Spleen (tissue), 11 donors: ENCODE results near the gene CARM1. TPM values are rescaled to one million over a fixed set of nuclear protein-coding genes. Genes with fewer than 3 reads are reported as not detected.
A peak's percentile ranks its signal among the peaks of the same experiment; 100 is the strongest.

ENCODE experiments used
- DNase-seq: peaks from one replicate; pipeline ENCODE4 v3.0.0-alpha.2; 2020
- H3K27ac ChIP-seq, 8 donors: fragments of 200-600 bp; sonication (generic) in 7 of 8; 1 replicate in 4 of 8; 2 replicates in 4 of 8; pipeline versions ENCODE4 v1.5.0 to v1.8.0; 2016 to 2021; ENCODE audit warnings: inconsistent platforms in 4 of 8, mild to moderate bottlenecking in 4 of 8, moderate library complexity in 1 of 8
- H3K27me3 ChIP-seq, 7 donors: fragments of 200-600 bp; sonication (generic) in 6 of 7; replicated peaks in 1 of 7; 1 replicate in 4 of 7; 2 replicates in 3 of 7; pipeline versions ENCODE4 v1.5.0 to v1.8.0; 2016 to 2021; ENCODE audit warnings: inconsistent platforms in 3 of 7, mild to moderate bottlenecking in 1 of 7
- H3K36me3 ChIP-seq, 6 donors: fragments of 200-600 bp; sonication (generic) in 5 of 6; 1 replicate in 4 of 6; 2 replicates in 2 of 6; pipeline versions ENCODE4 v1.5.0 to v1.8.0; 2016 to 2021; ENCODE audit warnings: inconsistent platforms in 2 of 6
- H3K4me1 ChIP-seq, 6 donors: fragments of 200-600 bp; sonication (generic) in 5 of 6; 1 replicate in 3 of 6; 2 replicates in 3 of 6; pipeline versions ENCODE4 v1.5.0 to v1.8.0; 2016 to 2021; ENCODE audit warnings: inconsistent platforms in 3 of 6
- H3K4me3 ChIP-seq, 8 donors: fragments of 200-600 bp; sonication (generic) in 7 of 8; 1 replicate in 4 of 8; 2 replicates in 4 of 8; pipeline versions ENCODE4 v1.5.0 to v1.8.0; 2016 to 2021; ENCODE audit warnings: inconsistent platforms in 4 of 8, mild to moderate bottlenecking in 4 of 8, moderate library complexity in 2 of 8
- H3K9me3 ChIP-seq, 8 donors: fragments of 200-600 bp; sonication (generic) in 7 of 8; 1 replicate in 4 of 8; 2 replicates in 4 of 8; pipeline versions ENCODE4 v1.5.0 to v1.8.0; 2016 to 2021; ENCODE audit warnings: inconsistent platforms in 4 of 8
- POLR2A ChIP-seq, 3 donors: fragments of 450-650 bp; IDR thresholded peaks; one replicate each; pipeline ENCODE4 v1.5.1; 2017; ENCODE audit warnings: antibody characterized with exemption in 3 of 3, mild to moderate bottlenecking in 1 of 3
- POLR2AphosphoS5 ChIP-seq, 3 donors: sonication (generic); formaldehyde crosslinking; IDR thresholded peaks; one replicate each; pipeline ENCODE4 v1.5.1; 2017; ENCODE audit warnings: antibody characterized with exemption in 3 of 3
- WGBS, 5 donors: extraction: QIAGEN DNeasy Blood & Tissue Kit in 3 of 5; methylation state at CpG; one replicate each; pipeline versions ENCODE4 v1.1.5 to v1.1.7; 2013 to 2018; 5-methylcytosine and 5-hydroxymethylcytosine counted together
- intact Hi-C: fragments of 100-400 bp; cut with DNase I; formaldehyde crosslinking; loops from one replicate; pipeline ENCODE4 v1.15.0; 2023; ENCODE audit warnings: low total_unique reads
- polyA plus RNA-seq, 3 donors: library from polyadenylated mRNA; stranded (reverse); fragments of 200-250 nt; gene quantifications; one replicate each; pipeline ENCODE4 v1.2.1, GENCODE V29; 2013
- total RNA-seq, 7 donors: library from RNA; depleted of rRNA in 3 of 7; stranded (reverse); fragments of >200 nt in 3 of 7; fragmentation: NEBNext Ultra II Directional in 4 of 7; extraction: Animal tissue kit (Norgen Biotek cat#: 25700) in 4 of 7; gene quantifications; one replicate each; pipeline versions ENCODE4 v1.1.0 to v1.2.1, GENCODE V29; 2016 to 2021
- TF ChIP-seq, protein P1 (sequence below), 11 experiments: fragments of 200-600 bp in 7 of 11; fragments of 450-650 bp in 4 of 11; sonication (generic) in 4 of 11; IDR thresholded peaks in 8 of 11; conservative IDR thresholded peaks in 3 of 11; 1 replicate in 7 of 11; 2 replicates in 4 of 11; pipeline versions ENCODE4 v1.4.0 to v1.8.0; 2016 to 2021; ENCODE audit warnings: antibody characterized with exemption in 11 of 11, inconsistent platforms in 4 of 11, mild to moderate bottlenecking in 1 of 11
- donor health status: healthy with polysubstance abuse.
- donor health status: DM: no; HTN: no; CAD: no; lungs with moderate emphysema.
- donor health status: DM: no; HTN: no; CAD: no.
- donor health status: Bipolar disorder and iron deficiency.
- donor health status: healthy.
- donor health status: DM: no; HTN: no; CAD: no.
- donor health status: DM: yes; HTN: yes; CAD: no.

The CARM1 gene
- total and polyA plus RNA-seq, 10 donors: 13.6 to 32.0 (median 24.6) TPM

DNA sequence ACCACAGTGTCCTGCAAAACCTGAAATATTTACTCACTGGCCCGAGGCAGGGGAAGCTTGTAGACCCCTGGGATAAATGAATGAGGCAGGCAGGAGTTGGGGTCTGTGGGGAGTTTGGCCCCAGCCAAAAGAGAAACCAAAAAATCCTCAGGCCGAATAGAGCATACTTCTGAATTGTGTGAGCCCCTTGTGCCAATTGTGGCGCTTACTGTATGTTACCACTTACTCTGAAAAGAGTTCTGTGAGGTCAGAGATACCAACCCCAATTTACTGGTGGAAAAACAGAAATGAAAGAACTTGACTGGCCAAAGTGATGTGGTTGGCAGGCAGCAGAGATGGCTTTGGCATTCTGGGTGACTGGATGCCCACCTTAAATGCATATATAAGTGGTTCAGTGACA is 6.9 kb downstream of the CARM1 start:
- Histone ChIP-seq H3K27me3 (no peaks in the 10 kb centered on the region), H3K4me3 (no peak overlapping the region), H3K36me3 (peaks cover 0 to 12% (median 0%) of the 10 kb centered on the region in 6 donors), H3K4me1 (peaks cover 3 to 73% (median 40%) of the 10 kb centered on the region in 6 donors), H3K9me3 (no peaks in the 10 kb centered on the region), H3K27ac (peak overlapping the region in 5 of 8 donors; percentile 14 to 79 (median 70))
- WGBS, 5 donors: 57 to 75% (median 74%) methylated on average over 3 of the region's 3 CpGs
- DNase-seq: no peak
- TF ChIP-seq POLR2AphosphoS5 (IDR thresholded peaks at IDR 0.05) (no peak), POLR2A (IDR thresholded peaks at IDR 0.05) (no peak)
- TF ChIP-seq, protein P1, sequence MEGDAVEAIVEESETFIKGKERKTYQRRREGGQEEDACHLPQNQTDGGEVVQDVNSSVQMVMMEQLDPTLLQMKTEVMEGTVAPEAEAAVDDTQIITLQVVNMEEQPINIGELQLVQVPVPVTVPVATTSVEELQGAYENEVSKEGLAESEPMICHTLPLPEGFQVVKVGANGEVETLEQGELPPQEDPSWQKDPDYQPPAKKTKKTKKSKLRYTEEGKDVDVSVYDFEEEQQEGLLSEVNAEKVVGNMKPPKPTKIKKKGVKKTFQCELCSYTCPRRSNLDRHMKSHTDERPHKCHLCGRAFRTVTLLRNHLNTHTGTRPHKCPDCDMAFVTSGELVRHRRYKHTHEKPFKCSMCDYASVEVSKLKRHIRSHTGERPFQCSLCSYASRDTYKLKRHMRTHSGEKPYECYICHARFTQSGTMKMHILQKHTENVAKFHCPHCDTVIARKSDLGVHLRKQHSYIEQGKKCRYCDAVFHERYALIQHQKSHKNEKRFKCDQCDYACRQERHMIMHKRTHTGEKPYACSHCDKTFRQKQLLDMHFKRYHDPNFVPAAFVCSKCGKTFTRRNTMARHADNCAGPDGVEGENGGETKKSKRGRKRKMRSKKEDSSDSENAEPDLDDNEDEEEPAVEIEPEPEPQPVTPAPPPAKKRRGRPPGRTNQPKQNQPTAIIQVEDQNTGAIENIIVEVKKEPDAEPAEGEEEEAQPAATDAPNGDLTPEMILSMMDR (IDR thresholded peaks at IDR 0.05 in 8 of 11, conservative IDR thresholded peaks at IDR 0.05 in 3 of 11): no peak
- intact Hi-C loops: no loop called here

GRCh38 chr19:10881403-10882107 is 10.2 kb downstream of the CARM1 start:
- Histone ChIP-seq H3K4me1 (peaks cover 0 to 54% (median 36%) of the 10 kb centered on the region in 6 donors), H3K4me3 (no peak overlapping the region), H3K27ac (no peak overlapping the region), H3K27me3 (no peaks in the 10 kb centered on the region), H3K9me3 (no peaks in the 10 kb centered on the region), H3K36me3 (peaks cover 0 to 12% (median 0%) of the 10 kb centered on the region in 6 donors)
- 76 to 87% (median 83%) methylated on average over 14 of the region's 14 CpGs for WGBS, 5 donors
- DNase-seq: no peak
- intact Hi-C loops: no loop called here
- TF ChIP-seq POLR2A (IDR thresholded peaks at IDR 0.05): no peak
- TF ChIP-seq POLR2AphosphoS5 (IDR thresholded peaks at IDR 0.05): no peak
- TF ChIP-seq, protein P1 (IDR thresholded peaks at IDR 0.05 in 8 of 11, conservative IDR thresholded peaks at IDR 0.05 in 3 of 11): no peak

- Histone ChIP-seq H3K4me3 (no peak overlapping the region), H3K36me3 (peaks cover 0 to 12% (median 0%) of the 10 kb centered on the region in 6 donors), H3K27ac (no peak overlapping the region), H3K9me3 (no peaks in the 10 kb centered on the region), H3K4me1 (peaks cover 0 to 54% (median 32%) of the 10 kb centered on the region in 6 donors), H3K27me3 (no peaks in the 10 kb centered on the region)
- 84 to 95% (median 87%) methylated on average over 9 of the region's 9 CpGs for WGBS, 5 donors
- TF ChIP-seq POLR2AphosphoS5 (IDR thresholded peaks at IDR 0.05) (no peak), POLR2A (IDR thresholded peaks at IDR 0.05) (no peak)
- TF ChIP-seq, protein P1 (IDR thresholded peaks at IDR 0.05 in 8 of 11, conservative IDR thresholded peaks at IDR 0.05 in 3 of 11): no peak
- intact Hi-C loops: no loop called here
- no peak for DNase-seq
Measured at GRCh38 chr19:10882108-10882457, 10.7 kb downstream of the CARM1 start.

DNA sequence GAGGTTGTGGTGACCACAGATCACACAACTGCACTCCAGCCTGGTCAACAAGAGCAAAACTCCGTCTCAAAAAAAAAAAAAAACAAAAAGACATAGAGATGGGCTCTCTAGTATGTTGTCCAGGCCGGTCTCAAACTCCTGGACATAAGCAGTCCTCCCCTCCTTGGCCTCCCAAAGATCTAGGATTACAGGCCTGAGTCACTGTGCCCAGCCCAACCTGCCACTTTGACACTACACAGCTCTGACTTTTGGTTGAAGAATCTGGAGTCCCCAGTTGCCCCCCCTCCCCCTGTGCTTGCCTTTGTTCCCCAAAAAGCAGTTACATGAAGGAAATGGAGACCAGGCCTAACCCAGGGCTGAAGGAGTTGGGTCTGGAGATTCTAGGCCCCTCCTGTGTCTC is 12.9 kb downstream of the CARM1 start:
- Histone ChIP-seq H3K9me3 (no peaks in the 10 kb centered on the region), H3K4me3 (no peak overlapping the region), H3K27me3 (no peaks in the 10 kb centered on the region), H3K36me3 (peaks cover 0 to 12% (median 0%) of the 10 kb centered on the region in 6 donors), H3K27ac (no peak overlapping the region), H3K4me1 (peaks cover 0 to 43% (median 18%) of the 10 kb centered on the region in 6 donors)
- intact Hi-C loops: no loop called here
- 69 to 94% (median 77%) methylated on average over 2 of the region's 2 CpGs for WGBS, 5 donors
- TF ChIP-seq, protein P1 (IDR thresholded peaks at IDR 0.05 in 8 of 11, conservative IDR thresholded peaks at IDR 0.05 in 3 of 11): no peak
- no peak for TF ChIP-seq POLR2AphosphoS5 (IDR thresholded peaks at IDR 0.05)
- no peak for TF ChIP-seq POLR2A (IDR thresholded peaks at IDR 0.05)
- no peak for DNase-seq
